GM12891 (cell line): ENCODE data around the gene MCOLN3.

ENCODE experiments used
- PAX5 ChIP-seq: IDR thresholded peaks from 2 replicates; pipeline ENCODE4 v1.6.1; 2011; ENCODE audit warnings: low read length, moderate library complexity, mild to moderate bottlenecking; ENCODE audit not compliant: insufficient read depth, severe bottlenecking
- POLR2A ChIP-seq: IDR thresholded peaks from 2 replicates; pipeline ENCODE4 v1.6.1; 2011; ENCODE audit warnings: low read depth, low read length, control low read depth
- POLR2AphosphoS5 ChIP-seq: IDR thresholded peaks from 2 replicates; pipeline ENCODE4 v1.6.1; 2011; ENCODE audit warnings: low read depth, low read length, control low read depth
- POU2F2 ChIP-seq: IDR thresholded peaks from 2 replicates; pipeline ENCODE4 v1.6.1; 2011; ENCODE audit warnings: low read depth, mild to moderate bottlenecking, control low read depth, low read length, moderate library complexity
- SPI1 ChIP-seq: IDR thresholded peaks from 2 replicates; pipeline ENCODE4 v1.6.1; 2011; ENCODE audit warnings: low read depth, low read length, control low read depth
- TAF1 ChIP-seq: IDR thresholded peaks from 2 replicates; pipeline ENCODE4 v1.6.1; 2011; ENCODE audit warnings: low read depth, low read length, control low read depth

- no peak for TF ChIP-seq SPI1
- TF ChIP-seq POLR2A: no peak; the same call in none of the 2 replicates
- no peak for TF ChIP-seq POLR2AphosphoS5
- TF ChIP-seq TAF1: no peak
- TF ChIP-seq PAX5: no peak
- 0 out of 2 replicates have a peak, but pooled peaks have one; percentile 11 for TF ChIP-seq POU2F2
Measured at GRCh38 chr1:84969489-84970250, 78.6 kb downstream of the MCOLN3 start.
